Measurements from ENCODE around the gene MEGF11.

DNA sequence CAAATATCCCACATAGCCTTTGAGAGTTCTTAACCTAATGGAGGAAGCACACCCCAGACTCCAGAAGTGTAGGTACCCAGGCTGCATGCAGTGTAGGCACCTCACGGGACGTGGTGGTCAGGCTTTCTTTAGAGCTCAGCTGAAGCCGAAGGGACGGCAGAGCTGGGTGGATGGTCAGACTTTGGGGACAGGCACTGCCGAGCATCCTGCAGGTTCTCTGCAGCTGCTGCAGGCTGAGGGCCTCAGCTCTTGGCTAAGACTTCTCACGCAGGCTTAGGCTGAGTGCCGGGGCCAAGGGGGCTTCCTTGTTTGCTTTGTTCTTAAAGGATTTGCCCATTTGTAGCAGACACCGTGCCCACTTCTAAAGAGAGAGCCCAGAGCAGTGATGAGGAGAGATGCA is 207.2 kb downstream of the MEGF11 start:
- TF ChIP-seq, protein P1, sequence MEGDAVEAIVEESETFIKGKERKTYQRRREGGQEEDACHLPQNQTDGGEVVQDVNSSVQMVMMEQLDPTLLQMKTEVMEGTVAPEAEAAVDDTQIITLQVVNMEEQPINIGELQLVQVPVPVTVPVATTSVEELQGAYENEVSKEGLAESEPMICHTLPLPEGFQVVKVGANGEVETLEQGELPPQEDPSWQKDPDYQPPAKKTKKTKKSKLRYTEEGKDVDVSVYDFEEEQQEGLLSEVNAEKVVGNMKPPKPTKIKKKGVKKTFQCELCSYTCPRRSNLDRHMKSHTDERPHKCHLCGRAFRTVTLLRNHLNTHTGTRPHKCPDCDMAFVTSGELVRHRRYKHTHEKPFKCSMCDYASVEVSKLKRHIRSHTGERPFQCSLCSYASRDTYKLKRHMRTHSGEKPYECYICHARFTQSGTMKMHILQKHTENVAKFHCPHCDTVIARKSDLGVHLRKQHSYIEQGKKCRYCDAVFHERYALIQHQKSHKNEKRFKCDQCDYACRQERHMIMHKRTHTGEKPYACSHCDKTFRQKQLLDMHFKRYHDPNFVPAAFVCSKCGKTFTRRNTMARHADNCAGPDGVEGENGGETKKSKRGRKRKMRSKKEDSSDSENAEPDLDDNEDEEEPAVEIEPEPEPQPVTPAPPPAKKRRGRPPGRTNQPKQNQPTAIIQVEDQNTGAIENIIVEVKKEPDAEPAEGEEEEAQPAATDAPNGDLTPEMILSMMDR (IDR thresholded peaks at IDR 0.05), result no peak
- no peak for TF ChIP-seq POLR2A (IDR thresholded peaks at IDR 0.05)
